Measurements from ENCODE around the gene HLA-B. TPM values are rescaled to one million over a fixed set of nuclear protein-coding genes. Genes with fewer than 3 reads are reported as not detected.
"Not testable (repeated sequence)": the region's sequence is repeated elsewhere in the genome, so short reads cannot be mapped to it uniquely, and the experiment has no call there.

Gene HLA-B
- total RNA-seq, 1 donor from 2014 or later, result 270 TPM

GRCh38 chr6:31385041-31385440, 28.1 kb upstream of the HLA-B start:
- DNase-seq (ENCODE audit: low read depth), result no peak

- DNase-seq (ENCODE audit: low read depth), result no peak
These were observed 26.2 kb upstream of the HLA-B start for GRCh38 chr6:31383149-31383548.

- no peak for DNase-seq (ENCODE audit: low read depth)
These were observed 24.7 kb upstream of the HLA-B start for GRCh38 chr6:31381666-31382065.

GRCh38 chr6:31379850-31380249, 22.9 kb upstream of the HLA-B start:
- DNase-seq (ENCODE audit: low read depth), result no peak

- DNase-seq (ENCODE audit: low read depth), result no peak
These were observed 21.7 kb upstream of the HLA-B start for GRCh38 chr6:31378721-31379103.

GRCh38 chr6:31378062-31378720, 21.2 kb upstream of the HLA-B start:
- DNase-seq (ENCODE audit: low read depth), result no peak

GRCh38 chr6:31377029-31377428, 20.1 kb upstream of the HLA-B start:
- no peak for DNase-seq (ENCODE audit: low read depth)

GRCh38 chr6:31375699-31376098, 18.7 kb upstream of the HLA-B start:
- no peak for DNase-seq (ENCODE audit: low read depth)

GRCh38 chr6:31374118-31374517, 17.1 kb upstream of the HLA-B start:
- DNase-seq (ENCODE audit: low read depth), result not testable (repeated sequence)

- DNase-seq (ENCODE audit: low read depth), result no peak
These were observed 11.5 kb upstream of the HLA-B start for GRCh38 chr6:31368461-31368860.

- DNase-seq (ENCODE audit: low read depth), result peak; percentile 88
These were observed 9.9 kb upstream of the HLA-B start for GRCh38 chr6:31366693-31367470.

- no peak for DNase-seq (ENCODE audit: low read depth)
These were observed 8.9 kb upstream of the HLA-B start for GRCh38 chr6:31365864-31366263.

GRCh38 chr6:31363811-31364210, 6.8 kb upstream of the HLA-B start:
- no peak for DNase-seq (ENCODE audit: low read depth)

- no peak for DNase-seq (ENCODE audit: low read depth)
These were observed 5.8 kb upstream of the HLA-B start for GRCh38 chr6:31362751-31363150.

GRCh38 chr6:31359581-31359980, 2.6 kb upstream of the HLA-B start:
- no peak for DNase-seq (ENCODE audit: low read depth)

- no peak for DNase-seq (ENCODE audit: low read depth)
These were observed 1.3 kb upstream of the HLA-B start for GRCh38 chr6:31358302-31358701.

- no peak for DNase-seq (ENCODE audit: low read depth)
These were observed 907 bp upstream of the HLA-B start for GRCh38 chr6:31357886-31358285.

- DNase-seq (ENCODE audit: low read depth), result no peak
These were observed 598 bp downstream of the HLA-B start for GRCh38 chr6:31356216-31356945.

- no peak for DNase-seq (ENCODE audit: low read depth)
These were observed 1.4 kb downstream of the HLA-B start for GRCh38 chr6:31355583-31355948.

GRCh38 chr6:31354864-31355582, 2.0 kb downstream of the HLA-B start:
- DNase-seq (ENCODE audit: low read depth), result no peak

GRCh38 chr6:31354158-31354863, 2.7 kb downstream of the HLA-B start:
- no peak for DNase-seq (ENCODE audit: low read depth)
